HG03520 (cell line): ENCODE measurements around the gene AMACR.
A peak's percentile ranks its signal among the peaks of the same experiment; 100 is the strongest.
"Not testable (repeated sequence)": the region's sequence is repeated elsewhere in the genome, so short reads cannot be mapped to it uniquely, and the experiment has no call there.

Experiments
- ATAC-seq: cut with Tn5 transposase; IDR thresholded peaks from one replicate; pipeline ENCODE4 v1.9.1; 2021; ENCODE audit warnings: mild to moderate bottlenecking, moderate library complexity; ENCODE audit not compliant: unreplicated experiment

AMACR gene

DNA sequence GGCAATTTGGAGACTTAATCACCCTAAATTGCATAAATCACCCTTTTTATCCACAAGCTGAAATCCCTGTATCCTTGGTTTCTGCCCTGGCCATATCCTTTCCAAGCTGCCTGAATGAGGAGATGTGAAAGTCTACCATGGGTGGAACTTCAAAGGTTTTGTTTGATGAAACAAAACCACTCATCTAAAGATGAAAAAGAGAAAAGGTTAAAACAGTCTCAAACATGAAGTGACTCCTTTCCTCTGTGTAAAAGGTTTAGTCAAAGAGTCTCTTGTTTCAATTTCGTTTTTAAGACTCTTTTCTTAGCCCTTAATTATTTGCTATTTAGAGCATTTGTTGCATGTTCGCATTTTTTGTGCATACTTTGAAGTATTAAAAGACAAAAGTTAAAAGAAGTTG lies 34.6 kb downstream of the AMACR start:
- ATAC-seq = peak; percentile 57

DNA sequence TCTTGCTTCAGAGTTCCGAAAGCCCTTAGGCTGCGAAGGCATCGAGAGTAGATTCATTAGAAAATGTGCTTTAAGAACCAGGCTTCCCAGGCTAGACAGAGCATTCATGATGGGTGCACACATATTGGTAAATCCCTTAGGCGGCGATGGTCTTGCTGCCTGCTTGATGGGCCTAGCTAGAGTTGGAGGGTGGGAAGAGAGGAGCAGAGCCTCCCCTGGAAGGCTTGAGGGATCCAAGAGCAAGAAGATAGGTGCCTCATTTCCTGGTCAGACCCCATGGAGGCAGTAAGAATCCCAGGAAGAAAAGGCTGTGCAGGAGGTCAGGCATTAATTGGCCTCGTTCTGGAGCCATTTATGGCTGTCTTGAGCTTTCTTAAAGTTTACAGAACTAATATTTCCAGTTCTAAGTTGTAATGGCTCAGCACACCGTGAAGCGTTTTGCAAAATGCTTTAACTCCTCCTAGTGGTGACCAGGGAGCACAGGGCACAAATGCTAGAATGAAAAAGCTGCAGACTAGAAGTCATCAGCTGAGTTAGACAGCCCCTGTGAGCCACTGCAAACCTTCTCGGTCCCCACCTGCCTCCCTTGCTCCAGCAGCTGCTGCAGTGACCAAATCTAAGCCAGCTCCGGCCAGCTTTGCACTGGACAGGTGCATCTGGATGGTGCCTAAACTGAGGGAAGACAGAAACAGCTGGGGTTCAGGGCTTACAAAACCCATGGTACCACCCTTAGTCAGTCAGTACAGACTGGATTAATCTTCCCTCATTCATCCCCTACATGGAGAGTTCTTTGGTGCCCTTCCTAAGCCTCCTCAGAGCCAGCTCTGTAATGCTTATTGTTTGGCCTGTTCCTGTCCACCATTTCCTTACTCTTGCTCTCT lies 38.0 kb downstream of the AMACR start:
- ATAC-seq = no peak

DNA sequence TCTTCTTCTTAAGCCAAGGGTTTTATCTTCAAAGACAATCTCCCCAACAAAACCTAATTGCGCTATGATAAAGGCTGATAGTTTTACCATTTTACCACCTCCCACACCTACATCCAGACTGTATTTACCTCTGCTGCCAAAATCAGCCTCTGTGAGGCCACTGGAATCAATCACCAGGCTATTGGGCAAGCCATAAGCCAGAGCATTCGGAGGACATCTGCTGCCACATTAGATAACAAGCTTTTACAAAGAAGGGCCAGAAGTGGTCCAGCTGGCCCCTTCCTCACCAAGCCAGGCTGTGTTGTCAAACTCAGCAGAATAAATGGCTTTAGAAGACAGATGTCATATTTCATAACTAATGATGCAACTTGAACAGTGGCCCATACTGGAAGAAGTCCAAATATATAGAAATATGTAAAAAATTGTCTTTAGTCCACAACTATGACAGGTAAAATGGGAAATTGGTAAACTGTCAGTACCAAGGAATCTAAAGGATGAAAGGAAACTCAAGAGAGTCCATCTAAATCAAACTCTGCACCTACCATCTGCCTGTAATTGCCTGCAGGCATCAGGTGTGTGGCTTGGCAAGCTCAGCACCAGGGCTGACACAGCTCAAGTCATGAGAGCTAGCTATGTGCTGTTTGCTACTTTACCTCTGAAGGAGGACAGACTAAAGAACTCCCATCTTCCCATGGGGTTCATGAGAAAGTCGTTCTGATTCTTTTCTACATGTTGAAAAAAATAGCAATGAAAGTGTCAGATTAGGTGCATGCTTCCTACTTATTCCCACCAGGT lies 39.4 kb downstream of the AMACR start:
- no peak for ATAC-seq

DNA sequence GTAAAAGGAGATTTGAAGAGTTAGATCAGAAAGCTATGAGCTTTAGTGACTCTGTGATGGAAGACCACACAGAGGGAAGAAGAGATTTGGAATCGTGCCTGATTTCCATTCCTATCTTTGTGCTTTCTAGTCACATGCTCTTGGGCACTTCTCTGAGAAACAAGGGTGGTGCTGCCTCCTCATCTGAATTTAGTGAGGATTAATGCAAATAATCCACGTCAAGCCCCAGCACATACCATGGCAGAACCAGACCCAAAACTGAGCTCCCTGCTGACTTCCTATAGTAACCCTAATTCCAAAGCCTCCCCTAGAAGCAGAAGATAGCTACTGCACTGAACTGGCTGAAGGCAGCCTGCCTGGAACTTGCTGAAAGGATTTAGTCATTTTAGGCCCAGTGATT lies 41.0 kb downstream of the AMACR start:
- no peak for ATAC-seq

DNA sequence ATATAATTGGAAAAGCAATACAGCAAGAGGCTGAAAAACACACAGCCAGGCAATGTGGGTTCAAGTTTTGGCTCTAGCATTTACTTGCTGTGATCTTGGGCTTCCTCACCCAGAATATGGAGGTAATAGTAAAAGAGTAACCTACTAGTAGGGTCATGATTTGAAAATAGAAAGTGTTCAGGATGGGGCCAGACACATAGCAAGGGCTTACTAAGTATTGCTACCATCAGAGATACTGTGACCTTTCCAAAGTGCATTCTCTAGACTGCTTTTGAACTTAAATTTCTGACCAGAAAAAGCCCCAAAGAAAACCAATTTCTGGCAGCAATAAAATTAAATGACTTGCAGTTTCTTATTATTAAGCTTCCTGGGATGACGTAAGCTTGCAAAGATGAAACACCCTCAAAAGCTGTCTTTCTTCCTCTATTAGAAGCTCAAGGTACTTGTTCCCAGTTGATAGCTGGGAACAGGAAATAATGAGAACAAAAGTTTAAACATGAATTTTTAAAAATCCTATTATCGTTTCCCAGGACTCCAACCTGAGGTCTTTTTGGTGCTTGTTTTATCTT lies 43.6 kb downstream of the AMACR start:
- no peak for ATAC-seq

DNA sequence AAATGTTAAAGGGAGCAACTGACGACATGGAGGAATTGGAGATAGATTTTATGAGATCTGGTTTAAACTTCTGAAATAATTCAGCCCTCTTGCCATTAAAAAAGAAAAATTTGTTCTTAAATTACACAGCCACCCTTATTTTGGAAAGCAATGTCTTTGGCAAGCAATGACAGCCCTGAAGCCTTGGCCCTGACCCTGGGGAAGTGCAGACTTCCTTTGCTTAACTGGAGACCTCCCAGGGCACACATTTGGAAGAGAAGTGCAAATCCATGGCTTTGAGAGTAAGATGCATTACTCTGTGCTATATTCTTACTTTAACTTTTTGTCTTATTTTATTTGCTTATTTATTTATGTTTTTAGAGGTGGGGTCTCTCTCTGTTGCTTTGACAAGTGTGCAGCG lies 49.7 kb downstream of the AMACR start:
- no peak for ATAC-seq

DNA sequence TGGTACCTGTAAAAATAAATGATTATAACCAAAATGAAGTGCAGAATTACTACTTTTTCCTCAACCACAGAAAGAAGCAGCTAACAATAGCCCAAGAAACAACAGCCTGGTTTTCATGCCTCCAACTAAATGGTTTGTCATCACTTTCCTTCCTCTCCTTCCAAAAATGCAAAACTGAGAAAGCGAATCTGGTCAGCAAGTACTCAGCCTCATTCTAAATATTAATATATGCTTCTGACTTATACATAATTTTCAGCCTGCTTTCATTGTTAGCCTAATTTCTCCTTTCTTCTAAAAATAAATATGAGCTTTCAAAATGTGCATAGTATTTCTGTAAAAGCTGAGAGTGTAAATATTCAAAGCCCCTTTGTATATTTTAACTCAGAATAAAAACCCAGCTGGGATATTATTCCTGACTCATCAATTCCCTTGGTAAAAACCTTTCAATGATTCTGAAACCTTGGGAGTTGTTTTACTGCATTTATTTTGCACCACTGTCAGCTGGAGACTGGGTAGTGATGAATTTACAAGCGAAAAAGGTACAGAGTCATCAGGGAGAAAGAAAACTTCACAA lies 50.2 kb downstream of the AMACR start:
- no peak for ATAC-seq

DNA sequence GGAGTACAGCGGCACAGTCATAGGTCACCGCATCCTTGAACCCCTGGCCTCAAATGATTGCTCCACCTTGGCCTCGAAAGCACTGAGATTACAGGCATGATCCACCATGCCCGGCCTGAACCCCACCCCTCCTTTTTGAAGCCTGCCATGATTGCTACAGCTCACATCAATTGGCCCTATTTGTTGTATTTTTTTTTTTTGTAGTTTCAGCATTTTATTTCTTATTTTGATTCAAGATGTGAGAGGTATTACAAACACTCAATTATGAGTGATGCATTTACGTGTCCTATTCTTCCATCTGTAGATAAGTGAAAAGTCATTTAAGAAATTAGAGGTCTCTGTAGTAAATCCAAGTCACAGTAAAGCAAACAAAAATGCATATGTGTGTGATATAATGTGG lies 55.7 kb downstream of the AMACR start:
- not testable (repeated sequence) for ATAC-seq

DNA sequence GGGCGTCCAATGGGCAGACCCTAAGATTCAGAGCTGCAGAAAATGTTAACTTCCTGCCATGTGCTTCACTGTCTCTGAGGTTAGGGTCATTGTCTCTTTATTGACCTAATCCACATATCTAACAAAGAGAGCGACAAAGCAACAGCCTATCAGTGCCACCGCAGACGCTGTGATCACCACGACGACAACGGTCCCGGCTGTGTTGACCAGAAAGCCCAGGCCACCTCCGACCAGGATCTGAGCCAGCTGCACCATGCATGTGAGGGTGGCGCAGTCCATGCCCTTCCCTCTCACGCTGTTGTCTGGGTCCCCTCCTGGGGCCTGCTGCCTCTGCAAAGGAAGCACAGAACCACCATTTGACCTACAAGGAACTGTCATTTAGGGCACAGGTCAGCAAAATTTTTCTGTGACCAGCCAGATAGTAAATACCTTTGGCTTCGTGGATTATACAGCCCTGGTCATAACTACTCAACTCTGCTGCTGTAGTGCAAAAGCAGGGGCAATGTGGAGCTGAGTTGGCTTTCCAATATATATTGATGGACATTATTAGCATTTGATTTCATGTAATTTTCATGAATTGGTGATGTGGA lies 63.2 kb downstream of the AMACR start:
- ATAC-seq = no peak

DNA sequence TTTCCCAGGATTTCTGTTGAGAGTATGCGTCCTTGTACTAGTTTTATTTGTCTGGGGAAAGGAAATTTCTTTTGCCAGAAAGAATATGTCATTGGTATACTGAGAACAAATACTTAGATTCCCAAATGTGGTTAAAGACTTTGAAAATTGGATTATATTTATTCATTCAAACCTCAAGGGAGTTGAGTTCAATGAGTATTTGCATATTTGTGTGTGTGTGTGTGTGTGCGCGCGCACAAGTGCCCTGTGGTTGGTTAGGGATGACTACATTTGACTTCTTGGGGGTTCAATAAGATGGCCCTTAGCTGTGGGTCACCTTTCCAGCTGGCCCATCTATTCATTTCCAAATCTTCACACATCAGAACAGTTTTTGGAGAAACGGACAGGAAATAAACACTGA lies 66.8 kb downstream of the AMACR start:
- ATAC-seq = no peak

DNA sequence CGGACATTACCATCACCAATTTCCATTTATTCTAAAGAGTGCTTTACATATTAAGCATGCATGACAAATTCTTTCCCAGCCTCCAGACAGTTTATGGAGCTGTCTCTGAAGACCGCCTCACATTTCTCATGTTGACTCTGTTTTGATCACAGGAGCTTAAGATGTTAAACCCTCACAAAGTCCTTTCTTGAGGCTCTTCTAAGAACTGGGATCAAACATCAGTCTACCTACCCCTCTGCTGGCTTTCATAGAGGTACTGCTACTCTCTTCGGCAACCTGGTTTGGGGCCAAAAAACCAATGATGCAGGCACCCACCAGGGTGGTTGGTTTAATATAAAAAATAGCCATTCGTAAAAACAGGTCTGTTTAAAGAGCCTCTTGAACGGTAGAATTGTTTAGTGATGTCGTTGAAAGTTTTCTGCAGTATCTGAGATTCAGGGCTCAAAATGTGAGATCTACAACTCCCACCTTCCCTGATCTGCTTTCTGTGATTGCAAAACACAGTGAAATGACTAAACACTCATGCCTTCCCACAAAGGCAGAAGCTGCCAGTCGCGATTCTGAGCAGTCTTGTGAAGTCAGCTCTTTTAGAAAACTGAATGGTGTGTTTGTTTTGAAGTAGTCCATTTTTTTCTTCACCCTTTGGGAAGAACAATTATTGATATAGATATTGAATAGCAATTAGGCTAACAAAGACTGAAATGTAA lies 68.1 kb downstream of the AMACR start:
- ATAC-seq = no peak

DNA sequence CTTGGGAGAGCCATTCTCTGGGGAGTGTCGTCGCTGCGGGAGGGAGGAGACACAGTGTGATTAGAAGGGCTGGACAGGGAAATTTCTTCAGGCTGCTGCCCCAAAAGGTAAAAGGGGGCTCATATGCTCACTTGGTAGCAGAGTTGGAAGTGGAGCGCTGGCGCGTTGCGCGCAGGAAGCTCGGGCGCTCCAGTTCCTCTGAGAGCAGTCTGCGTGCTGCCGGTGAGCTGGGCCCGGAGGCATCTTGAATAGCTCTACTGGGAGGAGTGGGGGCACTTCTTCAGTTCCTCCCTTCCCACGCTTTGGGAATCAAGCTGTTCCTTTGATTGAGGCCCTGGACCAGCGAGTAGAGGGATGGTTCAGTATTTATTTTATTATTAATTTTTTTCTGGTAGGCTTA lies 69.0 kb downstream of the AMACR start:
- ATAC-seq = no peak

DNA sequence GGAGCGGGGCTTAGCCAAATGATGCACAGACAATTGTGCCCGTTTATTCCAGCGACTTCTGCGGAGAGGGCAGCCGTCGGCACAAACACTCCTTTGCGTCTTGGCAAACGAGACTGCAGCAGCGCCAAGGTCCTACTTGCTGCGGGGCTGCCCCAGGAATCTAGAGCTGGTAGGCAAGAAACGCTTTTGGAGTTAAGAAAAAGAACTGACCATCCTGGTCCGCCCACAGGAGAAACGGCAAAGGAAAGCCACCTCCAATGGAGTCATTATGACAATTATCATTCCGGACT lies 69.4 kb downstream of the AMACR start:
- no peak for ATAC-seq

DNA sequence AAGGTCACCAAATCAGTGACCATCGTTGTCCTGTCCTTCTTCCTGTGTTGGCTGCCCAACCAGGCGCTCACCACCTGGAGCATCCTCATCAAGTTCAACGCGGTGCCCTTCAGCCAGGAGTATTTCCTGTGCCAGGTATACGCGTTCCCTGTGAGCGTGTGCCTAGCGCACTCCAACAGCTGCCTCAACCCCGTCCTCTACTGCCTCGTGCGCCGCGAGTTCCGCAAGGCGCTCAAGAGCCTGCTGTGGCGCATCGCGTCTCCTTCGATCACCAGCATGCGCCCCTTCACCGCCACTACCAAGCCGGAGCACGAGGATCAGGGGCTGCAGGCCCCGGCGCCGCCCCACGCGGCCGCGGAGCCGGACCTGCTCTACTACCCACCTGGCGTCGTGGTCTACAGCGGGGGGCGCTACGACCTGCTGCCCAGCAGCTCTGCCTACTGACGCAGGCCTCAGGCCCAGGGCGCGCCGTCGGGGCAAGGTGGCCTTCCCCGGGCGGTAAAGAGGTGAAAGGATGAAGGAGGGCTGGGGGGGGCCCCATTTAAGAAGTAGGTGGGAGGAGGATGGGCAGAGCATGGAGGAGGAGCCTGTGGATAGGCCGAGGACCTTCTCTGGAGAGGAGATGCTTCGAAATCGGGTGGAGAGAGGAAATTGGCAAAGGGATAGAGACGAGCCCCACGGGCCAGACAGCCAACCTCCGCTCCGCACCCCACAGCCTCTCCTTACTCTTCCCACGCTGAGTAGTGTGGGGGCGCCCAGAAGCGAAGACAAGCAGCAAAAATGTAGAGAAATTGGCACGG lies 69.9 kb downstream of the AMACR start:
- no peak for ATAC-seq

DNA sequence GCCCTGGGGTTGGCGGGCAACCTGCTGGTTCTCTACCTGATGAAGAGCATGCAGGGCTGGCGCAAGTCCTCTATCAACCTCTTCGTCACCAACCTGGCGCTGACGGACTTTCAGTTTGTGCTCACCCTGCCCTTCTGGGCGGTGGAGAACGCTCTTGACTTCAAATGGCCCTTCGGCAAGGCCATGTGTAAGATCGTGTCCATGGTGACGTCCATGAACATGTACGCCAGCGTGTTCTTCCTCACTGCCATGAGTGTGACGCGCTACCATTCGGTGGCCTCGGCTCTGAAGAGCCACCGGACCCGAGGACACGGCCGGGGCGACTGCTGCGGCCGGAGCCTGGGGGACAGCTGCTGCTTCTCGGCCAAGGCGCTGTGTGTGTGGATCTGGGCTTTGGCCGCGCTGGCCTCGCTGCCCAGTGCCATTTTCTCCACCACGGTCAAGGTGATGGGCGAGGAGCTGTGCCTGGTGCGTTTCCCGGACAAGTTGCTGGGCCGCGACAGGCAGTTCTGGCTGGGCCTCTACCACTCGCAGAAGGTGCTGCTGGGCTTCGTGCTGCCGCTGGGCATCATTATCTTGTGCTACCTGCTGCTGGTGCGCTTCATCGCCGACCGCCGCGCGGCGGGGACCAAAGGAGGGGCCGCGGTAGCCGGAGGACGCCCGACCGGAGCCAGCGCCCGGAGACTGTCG lies 70.7 kb downstream of the AMACR start:
- no peak for ATAC-seq

DNA sequence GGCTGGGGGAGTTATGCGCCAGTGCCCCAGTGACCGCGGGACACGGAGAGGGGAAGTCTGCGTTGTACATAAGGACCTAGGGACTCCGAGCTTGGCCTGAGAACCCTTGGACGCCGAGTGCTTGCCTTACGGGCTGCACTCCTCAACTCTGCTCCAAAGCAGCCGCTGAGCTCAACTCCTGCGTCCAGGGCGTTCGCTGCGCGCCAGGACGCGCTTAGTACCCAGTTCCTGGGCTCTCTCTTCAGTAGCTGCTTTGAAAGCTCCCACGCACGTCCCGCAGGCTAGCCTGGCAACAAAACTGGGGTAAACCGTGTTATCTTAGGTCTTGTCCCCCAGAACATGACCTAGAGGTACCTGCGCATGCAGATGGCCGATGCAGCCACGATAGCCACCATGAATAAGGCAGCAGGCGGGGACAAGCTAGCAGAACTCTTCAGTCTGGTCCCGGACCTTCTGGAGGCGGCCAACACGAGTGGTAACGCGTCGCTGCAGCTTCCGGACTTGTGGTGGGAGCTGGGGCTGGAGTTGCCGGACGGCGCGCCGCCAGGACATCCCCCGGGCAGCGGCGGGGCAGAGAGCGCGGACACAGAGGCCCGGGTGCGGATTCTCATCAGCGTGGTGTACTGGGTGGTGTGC lies 71.4 kb downstream of the AMACR start, which contains the start of gene RXFP3:
TSS of gene RXFP3 (plus strand) at position 6 of the 636 bp plus-strand sequence. CDS start at position 361, 355 bp downstream.
- no peak for ATAC-seq
